ENCODE results near the gene XK. TPM values are rescaled to one million over a fixed set of nuclear protein-coding genes. Genes with fewer than 3 reads are reported as not detected.

Gene XK
- total RNA-seq, 1 donor from 2014 or later = 0.14 TPM

DNA sequence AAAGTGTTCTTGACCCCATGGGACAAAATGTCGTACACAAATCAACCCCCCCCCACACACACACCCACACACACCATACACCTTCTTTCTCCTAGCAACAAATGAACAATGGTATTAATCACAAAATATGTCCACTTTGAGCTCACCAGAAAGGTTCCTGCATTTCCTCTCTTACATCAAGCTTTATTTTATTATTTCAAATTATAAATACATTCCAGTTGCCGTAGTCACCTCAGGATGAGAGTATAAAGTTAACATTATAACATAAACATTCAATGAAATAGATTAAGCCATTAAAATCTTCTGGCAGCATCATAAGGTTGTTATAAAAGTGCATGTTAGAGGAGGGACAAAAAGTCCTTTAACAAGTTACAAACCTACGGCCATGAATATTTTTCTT lies 7.3 kb downstream of the XK start:
- no peaks in the 10 kb centered on the region for H3K4me1 Mint-ChIP-seq
- intact Hi-C loops (cut with micrococcal nuclease) = no loop called here
- no peaks in the 10 kb centered on the region for H3K9me3 Mint-ChIP-seq
- H3K4me3 Mint-ChIP-seq = no peak overlapping the region
- no peak overlapping the region for H3K27ac Mint-ChIP-seq
- no peaks in the 10 kb centered on the region for H3K36me3 Mint-ChIP-seq (ENCODE audit: low read depth)
- no peak for DNase-seq
- no peaks in the 10 kb centered on the region for H3K27me3 Mint-ChIP-seq

DNA sequence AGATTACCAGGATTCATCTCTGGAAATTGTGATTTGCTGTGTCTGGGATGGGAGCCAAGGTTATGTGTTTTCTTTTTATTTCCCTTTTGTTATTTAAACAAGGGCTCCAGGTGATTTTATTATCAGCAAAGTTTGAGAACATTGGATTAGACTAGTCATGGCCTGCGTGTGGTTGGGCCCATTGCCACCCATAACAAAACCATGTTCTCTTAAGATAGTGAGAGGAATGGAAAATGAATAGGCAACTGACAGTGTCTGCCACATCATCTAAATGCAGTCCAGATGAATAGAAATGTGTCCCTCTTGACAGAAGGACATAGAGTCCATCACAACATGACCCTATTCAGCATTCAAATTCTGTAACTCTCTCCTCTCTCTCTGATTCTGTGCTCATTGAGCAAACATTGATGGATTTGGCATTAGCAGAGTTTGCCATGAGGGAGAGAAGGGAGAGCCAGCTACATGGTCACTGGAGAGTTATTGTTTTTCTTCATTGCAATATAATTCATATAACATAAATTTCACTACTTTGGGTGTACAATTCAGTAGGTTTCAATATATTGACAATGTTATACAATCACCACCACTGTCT lies 11.7 kb downstream of the XK start:
- intact Hi-C loops (cut with micrococcal nuclease) = no loop called here
- Mint-ChIP-seq H3K4me3 (no peak overlapping the region), H3K4me1 (no peaks in the 10 kb centered on the region), H3K9me3 (no peaks in the 10 kb centered on the region), H3K27ac (no peak overlapping the region), H3K27me3 (no peaks in the 10 kb centered on the region), H3K36me3 (ENCODE audit: low read depth) (no peaks in the 10 kb centered on the region)
- DNase-seq = no peak

DNA sequence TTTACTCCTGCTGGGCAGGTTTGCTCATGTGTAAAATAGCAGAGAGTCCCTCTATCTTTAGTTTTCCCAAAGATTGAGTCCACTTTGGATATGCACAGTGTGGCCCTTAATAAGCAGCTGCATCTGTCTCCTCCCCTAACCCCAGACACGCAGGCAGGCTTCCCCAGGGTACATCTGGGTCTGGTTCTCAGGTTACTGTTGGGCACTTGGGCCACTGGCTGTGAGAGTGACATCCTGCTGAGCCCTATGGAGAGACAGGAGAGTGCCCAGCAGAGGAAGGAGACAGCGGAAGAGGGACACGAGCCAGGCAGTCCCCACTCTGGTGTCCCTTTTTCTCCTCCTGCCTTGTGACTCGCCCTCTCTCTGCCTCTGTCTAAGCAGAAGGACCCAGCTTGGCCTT lies 16.0 kb downstream of the XK start:
- Mint-ChIP-seq H3K36me3 (ENCODE audit: low read depth) (no peaks in the 10 kb centered on the region), H3K9me3 (no peaks in the 10 kb centered on the region), H3K4me1 (no peaks in the 10 kb centered on the region), H3K27me3 (no peaks in the 10 kb centered on the region), H3K27ac (no peak overlapping the region), H3K4me3 (no peak overlapping the region)
- DNase-seq = no peak
- intact Hi-C loops (cut with micrococcal nuclease) = no loop called here

DNA sequence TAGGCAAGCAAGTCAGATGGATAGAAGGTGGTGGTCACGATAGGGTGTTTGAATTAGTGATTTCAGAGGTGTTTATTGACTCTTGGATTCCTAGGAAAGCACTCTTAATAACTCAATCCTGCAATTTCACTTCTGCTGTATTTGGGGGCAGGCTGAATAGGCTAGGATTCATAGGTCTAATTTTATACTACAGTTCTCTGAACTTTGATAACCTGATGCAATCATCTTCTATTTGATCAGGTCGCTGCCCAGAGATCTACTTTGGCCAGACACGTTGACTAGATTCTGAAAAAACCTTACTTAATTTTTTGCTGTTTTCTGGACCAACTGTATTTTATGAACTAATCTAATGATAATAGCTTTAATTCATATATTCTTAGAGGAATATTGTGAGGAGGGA lies 26.4 kb downstream of the XK start:
- no peak for DNase-seq
- intact Hi-C loops (cut with micrococcal nuclease) = no loop called here
- Mint-ChIP-seq H3K36me3 (ENCODE audit: low read depth) (no peaks in the 10 kb centered on the region), H3K4me1 (no peaks in the 10 kb centered on the region), H3K27ac (no peak overlapping the region), H3K4me3 (no peak overlapping the region), H3K27me3 (peaks cover 2% of the 10 kb centered on the region), H3K9me3 (no peaks in the 10 kb centered on the region)

DNA sequence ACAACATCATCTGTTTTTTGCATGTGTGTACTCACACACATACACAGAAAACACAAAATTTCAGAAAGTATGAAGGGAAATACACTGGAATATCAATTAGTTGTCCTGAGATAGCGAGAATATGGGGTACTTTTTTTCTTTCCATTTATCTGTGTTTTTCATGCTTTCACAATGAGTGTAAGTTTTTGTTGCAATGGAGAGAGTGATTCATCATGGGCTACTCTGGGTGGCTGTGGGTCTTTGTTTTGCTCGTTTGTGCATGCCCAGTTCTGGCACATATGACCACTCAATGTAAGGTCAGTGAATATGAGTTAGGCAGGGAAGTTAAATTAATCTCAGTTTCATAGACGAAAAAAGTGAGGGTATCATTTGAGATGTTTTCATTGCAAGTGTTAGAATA lies 26.9 kb downstream of the XK start:
- Mint-ChIP-seq H3K36me3 (ENCODE audit: low read depth) (no peaks in the 10 kb centered on the region), H3K4me3 (no peak overlapping the region), H3K27ac (no peak overlapping the region), H3K4me1 (no peaks in the 10 kb centered on the region), H3K27me3 (peaks cover 2% of the 10 kb centered on the region), H3K9me3 (no peaks in the 10 kb centered on the region)
- intact Hi-C loops (cut with micrococcal nuclease) = no loop called here
- DNase-seq = no peak

DNA sequence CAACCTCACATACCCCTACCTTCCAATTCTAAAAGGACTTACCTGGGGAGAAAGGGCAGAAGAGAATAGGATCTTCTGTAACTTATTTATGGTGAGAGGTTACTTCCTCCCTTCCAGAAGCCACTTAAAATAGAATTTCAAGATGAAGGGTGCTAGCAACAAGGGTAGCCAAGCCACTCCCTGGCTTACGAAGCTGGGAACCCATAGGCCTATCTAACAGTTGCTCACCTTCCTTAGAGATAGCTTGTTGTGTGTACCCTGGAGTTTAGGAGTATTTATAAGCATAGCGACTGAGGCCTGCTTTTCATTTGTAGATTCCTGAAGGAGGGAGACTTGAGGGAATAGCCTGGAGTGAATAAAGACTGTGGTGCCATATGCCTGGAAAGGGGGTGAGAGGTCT lies 28.9 kb downstream of the XK start:
- Mint-ChIP-seq H3K36me3 (ENCODE audit: low read depth) (no peaks in the 10 kb centered on the region), H3K4me1 (no peaks in the 10 kb centered on the region), H3K27me3 (peaks cover 5% of the 10 kb centered on the region), H3K27ac (no peak overlapping the region), H3K9me3 (no peaks in the 10 kb centered on the region), H3K4me3 (no peak overlapping the region)
- intact Hi-C loops (cut with micrococcal nuclease) = no loop called here
- DNase-seq = no peak

DNA sequence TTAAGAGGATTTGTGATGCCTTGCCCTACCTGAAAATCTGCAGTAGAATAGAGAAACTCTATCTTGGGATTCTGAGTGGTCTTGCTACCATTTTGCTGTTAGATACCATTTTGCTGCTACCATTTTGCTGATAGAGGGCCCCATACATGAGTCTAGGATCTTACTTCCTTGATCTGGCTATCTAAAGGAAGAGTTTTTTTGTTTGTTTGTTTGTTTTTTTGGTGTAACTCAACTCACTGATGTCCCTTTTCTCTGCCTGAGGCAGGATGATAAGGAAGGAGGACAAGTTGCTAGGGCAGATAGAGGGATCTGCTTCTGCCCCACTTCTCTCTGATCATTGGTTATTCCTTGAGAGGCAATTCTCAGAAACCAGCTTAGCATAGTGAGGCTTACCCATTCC lies 31.0 kb downstream of the XK start:
- Mint-ChIP-seq H3K4me1 (no peaks in the 10 kb centered on the region), H3K9me3 (no peaks in the 10 kb centered on the region), H3K4me3 (no peak overlapping the region), H3K27me3 (peaks cover 3% of the 10 kb centered on the region), H3K36me3 (ENCODE audit: low read depth) (no peaks in the 10 kb centered on the region), H3K27ac (no peak overlapping the region)
- DNase-seq = no peak
- intact Hi-C loops (cut with micrococcal nuclease) = no loop called here

DNA sequence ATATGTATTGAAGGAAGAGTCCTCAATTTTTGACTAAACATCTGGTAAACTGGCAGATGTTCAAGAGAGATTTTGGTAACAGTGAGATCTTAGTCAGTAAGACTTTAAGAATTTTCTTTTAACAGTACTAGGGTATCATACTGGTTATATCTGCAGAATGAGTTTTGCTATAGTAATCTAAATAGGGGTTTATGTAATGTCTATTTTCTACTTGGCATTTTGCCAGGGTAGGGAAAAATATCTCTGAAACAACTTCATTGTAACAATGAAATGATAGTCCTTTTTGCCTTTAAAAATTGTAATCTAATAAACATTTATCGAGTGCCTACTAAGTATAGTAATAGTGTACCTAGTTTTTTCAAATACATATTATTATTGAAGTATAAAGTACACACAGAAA lies 32.1 kb downstream of the XK start:
- intact Hi-C loops (cut with micrococcal nuclease) = no loop called here
- H3K36me3 Mint-ChIP-seq (ENCODE audit: low read depth) = no peaks in the 10 kb centered on the region

DNA sequence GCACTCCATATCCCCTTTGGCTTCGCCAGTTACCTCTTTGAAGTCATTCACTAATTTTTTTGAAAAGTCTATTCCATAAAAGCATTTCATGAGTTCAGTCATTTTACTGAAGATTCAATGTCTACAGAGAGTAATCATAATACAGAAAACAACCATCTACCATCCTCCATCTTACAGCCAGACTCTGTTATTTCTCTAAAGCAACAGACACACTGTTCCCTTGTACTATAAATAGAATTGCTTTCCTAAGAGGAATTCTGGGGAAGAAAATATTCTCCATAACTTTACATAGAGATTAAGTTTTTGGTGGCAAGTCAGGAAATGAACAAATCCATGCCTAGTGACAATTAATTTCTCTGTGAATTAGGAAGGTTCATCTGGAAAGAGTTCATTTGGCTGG lies 37.0 kb downstream of the XK start:
- no peak for DNase-seq
- Mint-ChIP-seq H3K4me1 (no peaks in the 10 kb centered on the region), H3K27me3 (peaks cover 6% of the 10 kb centered on the region), H3K9me3 (no peaks in the 10 kb centered on the region), H3K36me3 (ENCODE audit: low read depth) (no peaks in the 10 kb centered on the region), H3K4me3 (no peak overlapping the region), H3K27ac (no peak overlapping the region)
- intact Hi-C loops (cut with micrococcal nuclease) = no loop called here

More for the DNA sequence above, 32.1 kb downstream of the XK start:
- Mint-ChIP-seq H3K4me3 (no peak overlapping the region), H3K9me3 (no peaks in the 10 kb centered on the region), H3K27me3 (peaks cover 5% of the 10 kb centered on the region), H3K27ac (no peak overlapping the region), H3K4me1 (no peaks in the 10 kb centered on the region)
- no peak for DNase-seq

DNA sequence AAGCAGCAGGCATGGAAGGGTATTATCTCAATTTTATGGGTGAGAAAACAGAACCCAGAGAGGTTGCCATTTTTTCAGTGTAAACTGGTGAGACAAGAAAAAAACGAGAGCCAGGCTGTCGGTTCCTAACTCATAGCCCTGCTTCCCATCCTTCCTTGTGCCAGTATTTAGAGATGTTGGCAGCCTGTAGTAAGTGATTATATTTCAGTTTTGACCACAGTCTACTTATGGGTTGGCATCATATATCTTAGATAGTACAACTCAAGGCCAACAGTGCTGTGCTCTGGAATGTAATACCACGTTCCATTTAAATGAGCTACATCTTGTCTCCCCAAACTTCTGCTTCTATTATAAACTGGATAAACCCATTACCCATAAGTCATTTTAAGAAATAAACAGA lies 40.8 kb downstream of the XK start:
- intact Hi-C loops (cut with micrococcal nuclease) = no loop called here
- Mint-ChIP-seq H3K4me3 (no peak overlapping the region), H3K9me3 (no peaks in the 10 kb centered on the region), H3K27ac (no peak overlapping the region), H3K4me1 (no peaks in the 10 kb centered on the region), H3K27me3 (peaks cover 3% of the 10 kb centered on the region), H3K36me3 (ENCODE audit: low read depth) (no peaks in the 10 kb centered on the region)
- no peak for DNase-seq

DNA sequence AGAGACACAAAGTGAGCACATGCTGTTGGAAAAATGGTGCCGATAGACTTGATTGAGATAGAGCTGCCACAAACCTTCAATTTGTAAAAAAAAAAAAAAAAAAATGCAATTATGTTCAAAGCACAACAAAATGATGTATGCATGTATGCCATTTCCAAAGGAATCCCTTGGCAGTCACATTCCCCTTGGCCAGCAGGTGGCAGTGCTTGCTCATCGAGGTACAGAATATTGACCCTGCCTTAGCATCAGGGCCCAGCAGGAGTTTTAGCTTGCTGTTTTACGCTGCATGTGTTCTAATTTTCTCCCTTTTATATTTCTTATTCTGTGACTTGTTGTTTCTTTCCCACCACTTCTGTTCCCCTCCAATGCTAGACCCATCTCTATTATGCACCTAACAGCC lies 59.8 kb downstream of the XK start:
- Mint-ChIP-seq H3K9me3 (peaks cover 6% of the 10 kb centered on the region), H3K27me3 (peaks cover 20% of the 10 kb centered on the region), H3K27ac (peak overlapping the region; percentile 85), H3K4me3 (peak overlapping the region; percentile 3), H3K36me3 (ENCODE audit: low read depth) (no peaks in the 10 kb centered on the region), H3K4me1 (peaks cover 18% of the 10 kb centered on the region)
- intact Hi-C loops (cut with micrococcal nuclease) = loop anchor here (1.0 kb wide), 1 partner anchor 80 kb away; no protein-coding TSS in a partner anchor
- peak; percentile 92 for DNase-seq

DNA sequence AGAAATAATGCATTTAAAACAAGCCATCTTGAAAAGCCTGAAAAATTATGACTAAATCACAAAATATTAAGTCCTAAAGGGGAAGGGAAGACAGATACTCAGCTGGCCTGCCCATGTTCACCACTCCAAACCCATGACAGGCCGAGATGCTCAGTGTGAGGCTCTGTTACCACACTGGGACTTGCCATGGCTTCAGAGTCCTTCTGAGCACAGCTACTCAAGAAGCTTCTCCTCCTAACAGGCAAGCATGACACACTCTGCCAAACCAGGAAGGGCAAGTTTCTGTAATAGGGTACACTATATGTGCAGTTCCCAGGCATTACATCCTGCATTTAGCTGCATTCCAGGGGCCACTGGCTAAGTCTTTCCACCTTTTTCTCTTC lies 60.2 kb downstream of the XK start:
- Mint-ChIP-seq H3K36me3 (ENCODE audit: low read depth) (no peaks in the 10 kb centered on the region), H3K4me1 (peaks cover 18% of the 10 kb centered on the region), H3K9me3 (peaks cover 6% of the 10 kb centered on the region), H3K27ac (peak overlapping the region; percentile 85), H3K27me3 (peaks cover 16% of the 10 kb centered on the region), H3K4me3 (peak overlapping the region; percentile 3)
- intact Hi-C loops (cut with micrococcal nuclease) = loop anchor here (1.0 kb wide), 4 partner anchors 9 to 101 kb away; partner anchors contain the start of gene DYNLT3
- DNase-seq = no peak

DNA sequence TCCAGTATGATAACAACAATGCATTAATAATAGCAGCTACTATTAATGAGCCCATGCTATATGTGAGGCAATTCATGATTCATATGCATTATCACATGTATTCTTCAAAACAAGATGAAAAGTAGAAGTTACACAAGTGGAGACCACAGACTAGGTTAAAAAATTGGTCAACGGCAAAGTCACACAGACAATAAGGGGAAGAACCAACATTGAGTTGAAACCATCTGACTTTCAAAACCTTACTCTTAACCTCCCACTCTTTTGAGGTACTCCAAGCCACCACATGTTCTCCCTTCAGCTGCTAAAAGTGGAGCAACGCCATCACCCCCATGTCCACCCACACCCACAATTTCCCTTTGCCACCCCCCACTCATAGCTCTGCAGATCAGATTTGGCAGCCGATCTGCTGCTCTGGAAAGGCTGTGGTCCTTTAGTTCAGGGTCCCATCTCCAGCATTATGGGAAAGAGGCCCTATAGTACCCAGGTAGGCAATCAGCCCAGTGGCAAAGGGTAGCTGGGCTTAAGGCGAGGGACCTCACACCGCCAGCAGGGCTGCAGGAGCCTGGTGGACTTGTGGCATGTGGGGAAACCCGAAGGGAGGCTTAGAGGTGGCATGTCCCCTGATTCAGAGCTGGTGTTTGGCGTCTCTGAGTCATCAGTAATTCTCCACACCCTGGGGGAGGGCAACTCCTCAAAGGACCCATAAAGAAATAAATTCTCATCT lies 60.8 kb downstream of the XK start:
- peak; percentile 56 for DNase-seq
- Mint-ChIP-seq H3K4me1 (peaks cover 18% of the 10 kb centered on the region), H3K4me3 (no peak overlapping the region), H3K9me3 (peaks cover 8% of the 10 kb centered on the region), H3K36me3 (ENCODE audit: low read depth) (no peaks in the 10 kb centered on the region), H3K27me3 (peaks cover 13% of the 10 kb centered on the region), H3K27ac (peak overlapping the region; percentile 85)
- intact Hi-C loops (cut with micrococcal nuclease) = loop anchor here (1.0 kb wide), 3 partner anchors 9 to 101 kb away; partner anchors contain the start of gene DYNLT3

DNA sequence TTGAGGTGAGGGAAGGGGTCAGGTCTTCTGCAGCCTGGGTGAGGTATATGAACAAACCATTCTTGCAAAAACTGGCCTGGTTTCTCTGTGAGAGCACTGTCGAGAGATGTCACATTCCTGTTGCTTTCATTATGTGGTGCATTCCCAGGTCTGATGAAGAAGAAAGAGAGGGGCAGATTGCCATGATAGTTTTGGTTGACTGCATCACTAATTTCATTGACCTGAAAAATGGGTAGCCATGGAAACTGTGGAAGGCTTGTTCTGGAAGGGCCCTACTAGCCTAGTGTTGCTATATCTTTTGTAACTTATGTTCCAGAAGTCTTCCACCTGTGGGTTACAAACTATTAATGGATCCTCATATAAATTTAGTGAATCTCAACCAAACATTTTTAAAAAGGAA lies 61.4 kb downstream of the XK start:
- peaks cover 18% of the 10 kb centered on the region for H3K4me1 Mint-ChIP-seq
- H3K36me3 Mint-ChIP-seq (ENCODE audit: low read depth) = no peaks in the 10 kb centered on the region
- no peak overlapping the region for H3K4me3 Mint-ChIP-seq
- H3K27ac Mint-ChIP-seq = peak overlapping the region; percentile 85
- H3K27me3 Mint-ChIP-seq = peaks cover 10% of the 10 kb centered on the region
- no peak for DNase-seq
- H3K9me3 Mint-ChIP-seq = peaks cover 8% of the 10 kb centered on the region
- intact Hi-C loops (cut with micrococcal nuclease) = loop anchor here (1.0 kb wide), 3 partner anchors 8 to 100 kb away; partner anchors contain the start of gene DYNLT3
